Measurements from ENCODE around the gene PPIF. TPM values are rescaled to one million over a fixed set of nuclear protein-coding genes. Genes with fewer than 3 reads are reported as not detected.

The PPIF gene
- total RNA-seq, 1 experiment from 2014 or later = 80.9 TPM

GRCh38 chr10:79305515-79305914 lies 41.8 kb upstream of the PPIF start:
- H3K27me3 Mint-ChIP-seq (ENCODE audit: low read depth) = no peaks in the 10 kb centered on the region
- no peak for ATAC-seq
- H3K4me1 Mint-ChIP-seq = no peaks in the 10 kb centered on the region
- no peak for DNase-seq (ENCODE audit: low spot score)
- no peaks in the 10 kb centered on the region for H3K9me3 Mint-ChIP-seq
- TF ChIP-seq ATF6 (CRISPR knock-in tag; IDR thresholded peaks at IDR 0.05) (no peak), HMGA2 (CRISPR knock-in tag; IDR thresholded peaks at IDR 0.05) (no peak), USF1 (CRISPR knock-in tag; IDR thresholded peaks at IDR 0.05) (no peak), MYBL2 (CRISPR knock-in tag; IDR thresholded peaks at IDR 0.05) (no peak)
- TF ChIP-seq, protein P1, sequence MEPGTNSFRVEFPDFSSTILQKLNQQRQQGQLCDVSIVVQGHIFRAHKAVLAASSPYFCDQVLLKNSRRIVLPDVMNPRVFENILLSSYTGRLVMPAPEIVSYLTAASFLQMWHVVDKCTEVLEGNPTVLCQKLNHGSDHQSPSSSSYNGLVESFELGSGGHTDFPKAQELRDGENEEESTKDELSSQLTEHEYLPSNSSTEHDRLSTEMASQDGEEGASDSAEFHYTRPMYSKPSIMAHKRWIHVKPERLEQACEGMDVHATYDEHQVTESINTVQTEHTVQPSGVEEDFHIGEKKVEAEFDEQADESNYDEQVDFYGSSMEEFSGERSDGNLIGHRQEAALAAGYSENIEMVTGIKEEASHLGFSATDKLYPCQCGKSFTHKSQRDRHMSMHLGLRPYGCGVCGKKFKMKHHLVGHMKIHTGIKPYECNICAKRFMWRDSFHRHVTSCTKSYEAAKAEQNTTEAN (CRISPR knock-in tag; IDR thresholded peaks at IDR 0.05) = no peak
- POLR2A ChIA-PET = no interaction called here
- peaks cover 33% of the 10 kb centered on the region for H3K36me3 Mint-ChIP-seq
- no peak overlapping the region for H3K4me3 Mint-ChIP-seq
- CTCF ChIA-PET = interaction anchor here (1.1 kb wide), 1 partner anchor 13 kb away, joined by 3 read pairs; no protein-coding TSS in a partner anchor
- H3K27ac Mint-ChIP-seq = no peak overlapping the region

GRCh38 chr10:79305988-79306387 lies 41.3 kb upstream of the PPIF start:
- H3K4me3 Mint-ChIP-seq = no peak overlapping the region
- TF ChIP-seq CREM (CRISPR knock-in tag; IDR thresholded peaks at IDR 0.05) = no peak
- TF ChIP-seq, protein P2, sequence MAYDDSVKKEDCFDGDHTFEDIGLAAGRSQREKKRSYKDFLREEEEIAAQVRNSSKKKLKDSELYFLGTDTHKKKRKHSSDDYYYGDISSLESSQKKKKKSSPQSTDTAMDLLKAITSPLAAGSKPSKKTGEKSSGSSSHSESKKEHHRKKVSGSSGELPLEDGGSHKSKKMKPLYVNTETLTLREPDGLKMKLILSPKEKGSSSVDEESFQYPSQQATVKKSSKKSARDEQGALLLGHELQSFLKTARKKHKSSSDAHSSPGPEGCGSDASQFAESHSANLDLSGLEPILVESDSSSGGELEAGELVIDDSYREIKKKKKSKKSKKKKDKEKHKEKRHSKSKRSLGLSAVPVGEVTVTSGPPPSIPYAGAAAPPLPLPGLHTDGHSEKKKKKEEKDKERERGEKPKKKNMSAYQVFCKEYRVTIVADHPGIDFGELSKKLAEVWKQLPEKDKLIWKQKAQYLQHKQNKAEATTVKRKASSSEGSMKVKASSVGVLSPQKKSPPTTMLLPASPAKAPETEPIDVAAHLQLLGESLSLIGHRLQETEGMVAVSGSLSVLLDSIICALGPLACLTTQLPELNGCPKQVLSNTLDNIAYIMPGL (CRISPR knock-in tag; IDR thresholded peaks at IDR 0.05) = no peak
- no peak for TF ChIP-seq ETV6 (CRISPR knock-in tag; IDR thresholded peaks at IDR 0.05)
- TF ChIP-seq, protein P3, sequence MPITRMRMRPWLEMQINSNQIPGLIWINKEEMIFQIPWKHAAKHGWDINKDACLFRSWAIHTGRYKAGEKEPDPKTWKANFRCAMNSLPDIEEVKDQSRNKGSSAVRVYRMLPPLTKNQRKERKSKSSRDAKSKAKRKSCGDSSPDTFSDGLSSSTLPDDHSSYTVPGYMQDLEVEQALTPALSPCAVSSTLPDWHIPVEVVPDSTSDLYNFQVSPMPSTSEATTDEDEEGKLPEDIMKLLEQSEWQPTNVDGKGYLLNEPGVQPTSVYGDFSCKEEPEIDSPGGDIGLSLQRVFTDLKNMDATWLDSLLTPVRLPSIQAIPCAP (CRISPR knock-in tag; IDR thresholded peaks at IDR 0.05) = no peak
- no peak for TF ChIP-seq AR (CRISPR knock-in tag; IDR thresholded peaks at IDR 0.05)
- no peak for TF ChIP-seq TCF7 (CRISPR knock-in tag; IDR thresholded peaks at IDR 0.05; ENCODE audit: low read depth)
- no peak for TF ChIP-seq SOX15 (CRISPR knock-in tag; IDR thresholded peaks at IDR 0.05)
- no peak for TF ChIP-seq SMAD4 (CRISPR knock-in tag; IDR thresholded peaks at IDR 0.05)
- no peak for TF ChIP-seq TEAD1 (CRISPR knock-in tag; IDR thresholded peaks at IDR 0.05)
- no peak for TF ChIP-seq E2F4 (CRISPR knock-in tag; IDR thresholded peaks at IDR 0.05; ENCODE audit: borderline replicate concordance, low read depth)
- no peak for ATAC-seq
- ChIA-PET POLR2A (no interaction called here), CTCF (interaction anchor here (1.1 kb wide), 1 partner anchor 13 kb away, joined by 3 read pairs; no protein-coding TSS in a partner anchor)
- DNase-seq (ENCODE audit: low spot score) = no peak
- no peak overlapping the region for H3K27ac Mint-ChIP-seq
- H3K27me3 Mint-ChIP-seq (ENCODE audit: low read depth) = no peaks in the 10 kb centered on the region
- no peaks in the 10 kb centered on the region for H3K4me1 Mint-ChIP-seq
- peaks cover 29% of the 10 kb centered on the region for H3K36me3 Mint-ChIP-seq
- H3K9me3 Mint-ChIP-seq = no peaks in the 10 kb centered on the region

All from WTC11 (cell line).